Measurements from ENCODE around the gene CAMK2B. TPM values are rescaled to one million over a fixed set of nuclear protein-coding genes. Genes with fewer than 3 reads are reported as not detected.

Gene CAMK2B
- total and polyA plus RNA-seq, 2 of the 13 experiments (the other 11 are each of a cell fraction or from before 2014, with no cell fraction given): 0.27 to 0.48 TPM

- ChIA-PET POLR2A (no interaction called here), CTCF (ENCODE audit: low intra/inter-chr PET ratio, low total read pairs) (no interaction called here)
- DNase-seq (ENCODE audit: low spot score): no peak
These were observed 119.4 kb downstream of the CAMK2B start for GRCh38 chr7:44206008-44206407.

GRCh38 chr7:44201813-44202212, 123.6 kb downstream of the CAMK2B start:
- Histone ChIP-seq H3K27ac (ENCODE audit: extremely low read length, insufficient read depth, low read length) (no peak overlapping the region), H3K4me1 (ENCODE audit: insufficient read depth, low read length) (peaks cover 9% of the 10 kb centered on the region), H3K4me3 (replicated peaks in 1 of 3; ENCODE audit: insufficient read depth in 1 of 3, low read depth in 2 of 3, low read length in 3 of 3) (peak overlapping the region; percentile 87 to 100 (median 98)), H3K27me3 (ENCODE audit: control insufficient read depth in 1 of 2, insufficient read depth in 2 of 2, low read length in 2 of 2) (no peaks in the 10 kb centered on the region; a peak in 2 of 5 replicates), H3K79me2 (ENCODE audit: insufficient read depth, low read length) (peaks cover 25% of the 10 kb centered on the region), H4K20me1 (ENCODE audit: insufficient read depth, low read length) (no peaks in the 10 kb centered on the region), H3K4me2 (ENCODE audit: low read depth, low read length) (peak overlapping the region; percentile 89), H2AFZ (ENCODE audit: low read length) (no peak overlapping the region), H3K9ac (ENCODE audit: insufficient read depth, low read depth, low read length) (peak overlapping the region; percentile 75), H3K9me3 (ENCODE audit: low read length) (no peaks in the 10 kb centered on the region), H3K36me3 (replicated peaks in 1 of 2; ENCODE audit: control insufficient read depth in 1 of 2, insufficient read depth in 2 of 2, low read length in 2 of 2) (peaks cover 13 to 30% of the 10 kb centered on the region in 2 experiments)
- BruUV-seq (replicated peaks): no TSS peak
- ATAC-seq (no peak), DNase-seq (ENCODE audit: low spot score) (no peak), FAIRE-seq (no peak)
- in situ Hi-C loops (cut with HindIII; ENCODE audit: extremely low pct_ligation_motif_present, low pct_unique_long_range_greater_than_20kb) (no loop called here), intact Hi-C loops (cut with micrococcal nuclease; ENCODE audit: unreplicated experiment) (no loop called here)
- 6% methylated on average over 8 of the region's 8 CpGs for WGBS (ENCODE audit: low lambda C conversion rate)
- ChIA-PET CTCF (ENCODE audit: low intra/inter-chr PET ratio, low total read pairs) (no interaction called here), POLR2A (interaction anchor here (1.6 kb wide), 1 partner anchor 15 kb away, joined by 6 read pairs; no protein-coding TSS in a partner anchor)
- TF ChIP-seq ZSCAN22 (CRISPR knock-in tag; IDR thresholded peaks at IDR 0.05) (no peak), SIN3A (IDR thresholded peaks at IDR 0.05; ENCODE audit: borderline replicate concordance, low read depth, low read length) (no peak), POLR2AphosphoS5 (IDR thresholded peaks at IDR 0.05; ENCODE audit: low read depth, low read length) (no peak), HHEX (CRISPR knock-in tag; IDR thresholded peaks at IDR 0.05) (no peak), IRF9 (CRISPR knock-in tag; IDR thresholded peaks at IDR 0.05; ENCODE audit: borderline replicate concordance) (no peak), ADNP (CRISPR knock-in tag; IDR thresholded peaks at IDR 0.05) (no peak)

More at GRCh38 chr7:44206008-44206407, 119.4 kb downstream of the CAMK2B start:
- Histone ChIP-seq H3K4me1 (ENCODE audit: insufficient read depth, low read length) (peaks cover 9% of the 10 kb centered on the region), H3K36me3 (replicated peaks in 1 of 2; ENCODE audit: control insufficient read depth in 1 of 2, insufficient read depth in 2 of 2, low read length in 2 of 2) (peaks cover 32 to 67% of the 10 kb centered on the region in 2 experiments), H3K27me3 (ENCODE audit: control insufficient read depth in 1 of 2, insufficient read depth in 2 of 2, low read length in 2 of 2) (no peaks in the 10 kb centered on the region; a peak in 1 of 5 replicates), H3K27ac (ENCODE audit: extremely low read length, insufficient read depth, low read length) (no peak overlapping the region), H3K4me3 (replicated peaks in 1 of 3; ENCODE audit: insufficient read depth in 1 of 3, low read depth in 2 of 3, low read length in 3 of 3) (no peak overlapping the region), H4K20me1 (ENCODE audit: insufficient read depth, low read length) (no peaks in the 10 kb centered on the region), H3K9ac (ENCODE audit: insufficient read depth, low read depth, low read length) (no peak overlapping the region), H3K9me3 (ENCODE audit: low read length) (no peaks in the 10 kb centered on the region), H3K79me2 (ENCODE audit: insufficient read depth, low read length) (peaks cover 25% of the 10 kb centered on the region), H2AFZ (ENCODE audit: low read length) (no peak overlapping the region), H3K4me2 (ENCODE audit: low read depth, low read length) (no peak overlapping the region)
- no peak for FAIRE-seq
- TF ChIP-seq TCF7 (IDR thresholded peaks at IDR 0.05; ENCODE audit: low read depth): no peak
- no peak for TF ChIP-seq ZNF260 (CRISPR knock-in tag; IDR thresholded peaks at IDR 0.05; ENCODE audit: borderline replicate concordance, low read depth)
- no peak for TF ChIP-seq AGO1 (IDR thresholded peaks at IDR 0.05; ENCODE audit: low read depth, low read length, poor library complexity, severe bottlenecking)
- no peak for TF ChIP-seq NR2C2 (CRISPR knock-in tag; IDR thresholded peaks at IDR 0.05; ENCODE audit: borderline replicate concordance)
- TF ChIP-seq SOX5 (CRISPR knock-in tag; IDR thresholded peaks at IDR 0.05; ENCODE audit: borderline replicate concordance): no peak
- TF ChIP-seq ZFP36L1 (CRISPR knock-in tag; IDR thresholded peaks at IDR 0.05): no peak
- TF ChIP-seq FOXK1 (CRISPR knock-in tag; IDR thresholded peaks at IDR 0.05; ENCODE audit: borderline replicate concordance, low read depth): no peak
- no peak for TF ChIP-seq ZFP1 (CRISPR knock-in tag; IDR thresholded peaks at IDR 0.05)
- no peak for TF ChIP-seq PRPF4 (IDR thresholded peaks at IDR 0.05; ENCODE audit: low read depth, low read length, poor library complexity, severe bottlenecking)
- TF ChIP-seq HOXD1 (CRISPR knock-in tag; IDR thresholded peaks at IDR 0.05): no peak
- no peak for TF ChIP-seq TRIM22 (IDR thresholded peaks at IDR 0.05)
- TF ChIP-seq DMAP1 (CRISPR knock-in tag; IDR thresholded peaks at IDR 0.05): no peak
- intact Hi-C loops (cut with micrococcal nuclease; ENCODE audit: unreplicated experiment): no loop called here
- 100% methylated on average over 4 of the region's 5 CpGs for WGBS (ENCODE audit: low lambda C conversion rate)
- BruUV-seq (replicated peaks): no TSS peak
- in situ Hi-C loops (cut with HindIII; ENCODE audit: extremely low pct_ligation_motif_present, low pct_unique_long_range_greater_than_20kb): no loop called here
- ATAC-seq: no peak
